HG03025 (cell line): ENCODE data around the gene NAALADL1.

Experiments
- ATAC-seq: cut with Tn5 transposase; IDR thresholded peaks from one replicate; pipeline ENCODE4 v1.9.1; 2021; ENCODE audit warnings: mild to moderate bottlenecking, moderate library complexity; ENCODE audit not compliant: unreplicated experiment, low FRiP score

The NAALADL1 gene

GRCh38 chr11:65058419-65059054 is at the start of gene NAALADL1:
NAALADL1 (minus strand) TSS chr11:65058553; CDS start chr11:65058521, 32 bp downstream.
- ATAC-seq = no peak

- no peak for ATAC-seq
Measured at GRCh38 chr11:65107751-65108468, 49.6 kb upstream of the NAALADL1 start.

GRCh38 chr11:65107078-65107477 is 48.7 kb upstream of the NAALADL1 start:
- ATAC-seq = no peak

GRCh38 chr11:65104628-65105027 is 46.3 kb upstream of the NAALADL1 start:
- no peak for ATAC-seq

GRCh38 chr11:65103476-65103875 is 45.1 kb upstream of the NAALADL1 start:
- ATAC-seq = no peak

GRCh38 chr11:65102142-65103095 is 44.1 kb upstream of the NAALADL1 start:
- ATAC-seq = no peak

GRCh38 chr11:65100674-65101350 is 42.5 kb upstream of the NAALADL1 start:
- no peak for ATAC-seq

GRCh38 chr11:65096926-65097325 is 38.6 kb upstream of the NAALADL1 start:
- no peak for ATAC-seq

- peak; percentile 53 for ATAC-seq
Measured at GRCh38 chr11:65095974-65096806, 37.8 kb upstream of the NAALADL1 start, which contains the start of gene VPS51. VPS51 (plus strand) TSS chr11:65096214; CDS start chr11:65096251, 37 bp downstream.

- ATAC-seq = no peak
Measured at GRCh38 chr11:65095427-65095826, 37.1 kb upstream of the NAALADL1 start.

- ATAC-seq = no peak
Measured at GRCh38 chr11:65090628-65091027, 32.3 kb upstream of the NAALADL1 start.

GRCh38 chr11:65089621-65090020 is 31.3 kb upstream of the NAALADL1 start:
- ATAC-seq = no peak

GRCh38 chr11:65087827-65088226 is 29.5 kb upstream of the NAALADL1 start:
- ATAC-seq = no peak

- no peak for ATAC-seq
Measured at GRCh38 chr11:65087216-65087615, 28.9 kb upstream of the NAALADL1 start.

- no peak for ATAC-seq
Measured at GRCh38 chr11:65086809-65087208, 28.5 kb upstream of the NAALADL1 start.

GRCh38 chr11:65085446-65085845 is 27.1 kb upstream of the NAALADL1 start:
- ATAC-seq = no peak

- no peak for ATAC-seq
Measured at GRCh38 chr11:65084598-65085375, 26.4 kb upstream of the NAALADL1 start.

GRCh38 chr11:65083834-65084597 is 25.7 kb upstream of the NAALADL1 start, which contains the start of the genes CDCA5 and ZFPL1:
CDCA5 (minus strand) TSS chr11:65084040; CDS start chr11:65083978, 62 bp downstream.
ZFPL1 (plus strand) TSS chr11:65084222; CDS start chr11:65084699, 477 bp downstream.
- ATAC-seq = peak; percentile 67
